HepG2 (cell line): ENCODE results near the gene FAM3A. TPM values are rescaled to one million over a fixed set of nuclear protein-coding genes. Genes with fewer than 3 reads are reported as not detected.

Experiments used
- MTF1 ChIP-seq: sonication (generic); formaldehyde crosslinking; IDR thresholded peaks from 2 replicates; pipeline ENCODE4 v1.5.0; 2020; ENCODE audit warnings: missing genetic modification reagents
- RXRB ChIP-seq: IDR thresholded peaks from 2 replicates; pipeline ENCODE4 v1.6.1; 2016; ENCODE audit warnings: borderline replicate concordance, missing genetic modification reagents, missing compliant biosample characterization
- SAP130 ChIP-seq: IDR thresholded peaks from 2 replicates; pipeline ENCODE4 v1.6.1; 2016; ENCODE audit warnings: low read depth
- STAT6 ChIP-seq: sonication (generic); formaldehyde crosslinking; IDR thresholded peaks from 2 replicates; pipeline ENCODE4 v1.4.0; 2020; ENCODE audit warnings: missing genetic modification reagents, mild to moderate bottlenecking, borderline replicate concordance
- ZFX ChIP-seq: sonication (generic); formaldehyde crosslinking; IDR thresholded peaks from 2 replicates; pipeline ENCODE4 v1.4.0; 2020; ENCODE audit warnings: mild to moderate bottlenecking, low read depth, missing genetic modification reagents, moderate library complexity
- ZZZ3 ChIP-seq: sonication (generic); formaldehyde crosslinking; IDR thresholded peaks from 2 replicates; pipeline ENCODE4 v1.4.0; 2020; ENCODE audit warnings: missing genetic modification reagents, mild to moderate bottlenecking, borderline replicate concordance
- polyA plus RNA-seq, 8 experiments: library from polyadenylated mRNA; depleted of rRNA in 3 of 8; stranded (reverse) in 7 of 8; unstranded in 1 of 8; fragments of >200 nt; fragmentation: Illumina TruSeq in 4 of 8; extraction: Trizol in 4 of 8; gene quantifications; 2 replicates each; pipeline versions ENCODE4 v1.2.1 to v1.2.3, GENCODE V29; 2011 to 2016; ENCODE audit warnings: low read depth in 4 of 8, missing spikeins in 1 of 8, mixed read lengths in 1 of 8; ENCODE audit not compliant: insufficient read depth in 1 of 8
- total RNA-seq, 5 experiments: library from RNA; depleted of rRNA; stranded (reverse); fragments of >200 nt; fragmentation: Illumina TruSeq; extraction: Trizol; gene quantifications; 2 replicates each; pipeline ENCODE4 v1.2.3, GENCODE V29; 2016; ENCODE audit warnings: low read depth in 1 of 5
- TF ChIP-seq, protein P1 (sequence below): sonication (generic); formaldehyde crosslinking; IDR thresholded peaks from 2 replicates; pipeline ENCODE4 v1.5.0; 2020; ENCODE audit warnings: mild to moderate bottlenecking, missing genetic modification reagents, borderline replicate concordance
- TF ChIP-seq, protein P2 (sequence below), 2 experiments: sonication (generic) in 1 of 2; formaldehyde crosslinking in 1 of 2; IDR thresholded peaks; 2 replicates each; pipeline versions ENCODE4 v1.5.1 to v1.6.1; 2011 to 2020; ENCODE audit warnings: borderline replicate concordance in 1 of 2, low read depth in 1 of 2, low read length in 1 of 2, mild to moderate bottlenecking in 1 of 2, missing genetic modification reagents in 1 of 2, moderate library complexity in 1 of 2

Gene FAM3A
- total and polyA plus RNA-seq, 2 of the 13 experiments (the other 11 are each of a cell fraction or from before 2014, with no cell fraction given) = 11.2 to 22.7 TPM

- TF ChIP-seq MTF1 (CRISPR knock-in tag) = no peak
- TF ChIP-seq STAT6 (CRISPR knock-in tag) = no peak
- TF ChIP-seq, protein P1, sequence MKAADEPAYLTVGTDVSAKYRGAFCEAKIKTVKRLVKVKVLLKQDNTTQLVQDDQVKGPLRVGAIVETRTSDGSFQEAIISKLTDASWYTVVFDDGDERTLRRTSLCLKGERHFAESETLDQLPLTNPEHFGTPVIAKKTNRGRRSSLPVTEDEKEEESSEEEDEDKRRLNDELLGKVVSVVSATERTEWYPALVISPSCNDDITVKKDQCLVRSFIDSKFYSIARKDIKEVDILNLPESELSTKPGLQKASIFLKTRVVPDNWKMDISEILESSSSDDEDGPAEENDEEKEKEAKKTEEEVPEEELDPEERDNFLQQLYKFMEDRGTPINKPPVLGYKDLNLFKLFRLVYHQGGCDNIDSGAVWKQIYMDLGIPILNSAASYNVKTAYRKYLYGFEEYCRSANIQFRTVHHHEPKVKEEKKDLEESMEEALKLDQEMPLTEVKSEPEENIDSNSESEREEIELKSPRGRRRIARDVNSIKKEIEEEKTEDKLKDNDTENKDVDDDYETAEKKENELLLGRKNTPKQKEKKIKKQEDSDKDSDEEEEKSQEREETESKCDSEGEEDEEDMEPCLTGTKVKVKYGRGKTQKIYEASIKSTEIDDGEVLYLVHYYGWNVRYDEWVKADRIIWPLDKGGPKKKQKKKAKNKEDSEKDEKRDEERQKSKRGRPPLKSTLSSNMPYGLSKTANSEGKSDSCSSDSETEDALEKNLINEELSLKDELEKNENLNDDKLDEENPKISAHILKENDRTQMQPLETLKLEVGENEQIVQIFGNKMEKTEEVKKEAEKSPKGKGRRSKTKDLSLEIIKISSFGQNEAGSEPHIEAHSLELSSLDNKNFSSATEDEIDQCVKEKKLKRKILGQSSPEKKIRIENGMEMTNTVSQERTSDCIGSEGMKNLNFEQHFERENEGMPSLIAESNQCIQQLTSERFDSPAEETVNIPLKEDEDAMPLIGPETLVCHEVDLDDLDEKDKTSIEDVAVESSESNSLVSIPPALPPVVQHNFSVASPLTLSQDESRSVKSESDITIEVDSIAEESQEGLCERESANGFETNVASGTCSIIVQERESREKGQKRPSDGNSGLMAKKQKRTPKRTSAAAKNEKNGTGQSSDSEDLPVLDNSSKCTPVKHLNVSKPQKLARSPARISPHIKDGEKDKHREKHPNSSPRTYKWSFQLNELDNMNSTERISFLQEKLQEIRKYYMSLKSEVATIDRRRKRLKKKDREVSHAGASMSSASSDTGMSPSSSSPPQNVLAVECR = peak; percentile 37; the same call in 1 of the 2 replicates
- TF ChIP-seq ZFX (CRISPR knock-in tag) = peak; percentile 41; the same call in 1 of the 2 replicates
- TF ChIP-seq ZZZ3 (CRISPR knock-in tag) = no peak
- peak; percentile 34; the same call in 1 of the 2 replicates for TF ChIP-seq RXRB (CRISPR knock-in tag)
- peak; percentile 84 for TF ChIP-seq SAP130
- TF ChIP-seq, protein P2, sequence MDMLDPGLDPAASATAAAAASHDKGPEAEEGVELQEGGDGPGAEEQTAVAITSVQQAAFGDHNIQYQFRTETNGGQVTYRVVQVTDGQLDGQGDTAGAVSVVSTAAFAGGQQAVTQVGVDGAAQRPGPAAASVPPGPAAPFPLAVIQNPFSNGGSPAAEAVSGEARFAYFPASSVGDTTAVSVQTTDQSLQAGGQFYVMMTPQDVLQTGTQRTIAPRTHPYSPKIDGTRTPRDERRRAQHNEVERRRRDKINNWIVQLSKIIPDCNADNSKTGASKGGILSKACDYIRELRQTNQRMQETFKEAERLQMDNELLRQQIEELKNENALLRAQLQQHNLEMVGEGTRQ (IDR thresholded peaks at IDR 0.05; ENCODE audit: low read depth, low read length) = no peak
- TF ChIP-seq, protein P2 (CRISPR knock-in tag; IDR thresholded peaks at IDR 0.05; ENCODE audit: borderline replicate concordance) = peak; percentile 35; the same call in 1 of the 2 replicates
These were observed 1.2 kb upstream of the FAM3A start (continued) for GRCh38 chrX:154517101-154517781.
